ENCODE measurements around the gene CABS1.

The CABS1 gene

GRCh38 chr4:70364002-70364401 lies 29.2 kb downstream of the CABS1 start:
- H3K9me3 Mint-ChIP-seq = no peaks in the 10 kb centered on the region
- TF ChIP-seq, protein P1, sequence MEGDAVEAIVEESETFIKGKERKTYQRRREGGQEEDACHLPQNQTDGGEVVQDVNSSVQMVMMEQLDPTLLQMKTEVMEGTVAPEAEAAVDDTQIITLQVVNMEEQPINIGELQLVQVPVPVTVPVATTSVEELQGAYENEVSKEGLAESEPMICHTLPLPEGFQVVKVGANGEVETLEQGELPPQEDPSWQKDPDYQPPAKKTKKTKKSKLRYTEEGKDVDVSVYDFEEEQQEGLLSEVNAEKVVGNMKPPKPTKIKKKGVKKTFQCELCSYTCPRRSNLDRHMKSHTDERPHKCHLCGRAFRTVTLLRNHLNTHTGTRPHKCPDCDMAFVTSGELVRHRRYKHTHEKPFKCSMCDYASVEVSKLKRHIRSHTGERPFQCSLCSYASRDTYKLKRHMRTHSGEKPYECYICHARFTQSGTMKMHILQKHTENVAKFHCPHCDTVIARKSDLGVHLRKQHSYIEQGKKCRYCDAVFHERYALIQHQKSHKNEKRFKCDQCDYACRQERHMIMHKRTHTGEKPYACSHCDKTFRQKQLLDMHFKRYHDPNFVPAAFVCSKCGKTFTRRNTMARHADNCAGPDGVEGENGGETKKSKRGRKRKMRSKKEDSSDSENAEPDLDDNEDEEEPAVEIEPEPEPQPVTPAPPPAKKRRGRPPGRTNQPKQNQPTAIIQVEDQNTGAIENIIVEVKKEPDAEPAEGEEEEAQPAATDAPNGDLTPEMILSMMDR (IDR thresholded peaks at IDR 0.05; ENCODE audit: unreplicated experiment in 3 of 3) = no peak
- H3K27ac Mint-ChIP-seq = no peak overlapping the region
- no peaks in the 10 kb centered on the region for H3K36me3 Mint-ChIP-seq (ENCODE audit: low read depth)
- H3K4me3 Mint-ChIP-seq = no peak overlapping the region
- H3K4me1 Mint-ChIP-seq = no peaks in the 10 kb centered on the region
- peaks cover 4% of the 10 kb centered on the region for H3K27me3 Mint-ChIP-seq (ENCODE audit: low read depth)

DNA sequence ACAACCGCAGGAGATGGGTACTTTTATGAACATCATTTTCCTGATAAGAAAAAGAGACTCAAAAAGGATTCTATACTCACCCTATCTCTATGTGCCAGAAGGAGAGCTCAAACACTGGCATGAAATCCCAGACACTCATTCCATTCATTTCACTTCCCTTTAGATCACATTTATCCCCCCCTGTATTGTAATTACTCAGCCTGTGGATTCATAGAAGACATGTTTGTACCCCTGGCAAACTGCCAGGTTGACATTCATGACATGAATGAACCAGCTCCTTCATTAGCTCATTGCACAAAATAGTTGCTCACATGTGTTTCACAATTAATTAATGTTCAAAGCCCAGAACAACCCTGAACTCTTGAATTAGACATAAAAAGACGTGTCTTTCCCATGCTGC lies 30.7 kb downstream of the CABS1 start:
- Mint-ChIP-seq H3K36me3 (ENCODE audit: low read depth) (no peaks in the 10 kb centered on the region), H3K27me3 (ENCODE audit: low read depth) (peaks cover 4% of the 10 kb centered on the region), H3K9me3 (no peaks in the 10 kb centered on the region), H3K4me3 (no peak overlapping the region), H3K27ac (no peak overlapping the region), H3K4me1 (no peaks in the 10 kb centered on the region)
- TF ChIP-seq, protein P1 (IDR thresholded peaks at IDR 0.05; ENCODE audit: unreplicated experiment in 3 of 3) = no peak

GRCh38 chr4:70367813-70368212 lies 33.0 kb downstream of the CABS1 start:
- Mint-ChIP-seq H3K27me3 (ENCODE audit: low read depth) (peaks cover 4% of the 10 kb centered on the region), H3K36me3 (ENCODE audit: low read depth) (no peaks in the 10 kb centered on the region), H3K9me3 (no peaks in the 10 kb centered on the region), H3K4me3 (no peak overlapping the region), H3K27ac (no peak overlapping the region), H3K4me1 (no peaks in the 10 kb centered on the region)
- TF ChIP-seq, protein P1 (IDR thresholded peaks at IDR 0.05; ENCODE audit: unreplicated experiment in 3 of 3) = no peak

GRCh38 chr4:70371987-70372386 lies 37.2 kb downstream of the CABS1 start:
- TF ChIP-seq, protein P1 (IDR thresholded peaks at IDR 0.05; ENCODE audit: unreplicated experiment in 3 of 3) = no peak
- Mint-ChIP-seq H3K4me1 (no peaks in the 10 kb centered on the region), H3K36me3 (ENCODE audit: low read depth) (no peaks in the 10 kb centered on the region)

GRCh38 chr4:70372760-70373159 lies 38.0 kb downstream of the CABS1 start:
- no peaks in the 10 kb centered on the region for H3K9me3 Mint-ChIP-seq
- H3K27ac Mint-ChIP-seq = no peak overlapping the region
- H3K4me3 Mint-ChIP-seq = no peak overlapping the region
- no peaks in the 10 kb centered on the region for H3K27me3 Mint-ChIP-seq (ENCODE audit: low read depth)
- TF ChIP-seq, protein P1 (IDR thresholded peaks at IDR 0.05; ENCODE audit: unreplicated experiment in 3 of 3) = no peak
- no peaks in the 10 kb centered on the region for H3K4me1 Mint-ChIP-seq
- H3K36me3 Mint-ChIP-seq (ENCODE audit: low read depth) = no peaks in the 10 kb centered on the region

More at GRCh38 chr4:70371987-70372386, 37.2 kb downstream of the CABS1 start:
- H3K27me3 Mint-ChIP-seq (ENCODE audit: low read depth) = no peaks in the 10 kb centered on the region
- no peaks in the 10 kb centered on the region for H3K9me3 Mint-ChIP-seq
- H3K4me3 Mint-ChIP-seq = no peak overlapping the region
- no peak overlapping the region for H3K27ac Mint-ChIP-seq

- TF ChIP-seq, protein P1 (IDR thresholded peaks at IDR 0.05; ENCODE audit: unreplicated experiment in 3 of 3) = no peak
- Mint-ChIP-seq H3K4me3 (no peak overlapping the region), H3K27me3 (ENCODE audit: low read depth) (no peaks in the 10 kb centered on the region), H3K36me3 (ENCODE audit: low read depth) (no peaks in the 10 kb centered on the region), H3K4me1 (no peaks in the 10 kb centered on the region), H3K27ac (no peak overlapping the region), H3K9me3 (no peaks in the 10 kb centered on the region)
Measured at GRCh38 chr4:70380578-70380977, 45.8 kb downstream of the CABS1 start.

Measured in nephron (organoid).